IMR-90 (cell line): ENCODE measurements around the gene HDAC9. TPM values are rescaled to one million over a fixed set of nuclear protein-coding genes. Genes with fewer than 3 reads are reported as not detected.

ENCODE experiments used
- ATAC-seq: fragments of 200-7000 bp; cut with Tn5 transposase; 2 replicates; pipeline ENCODE4 v1.9.1; 2020; ENCODE audit warnings: low read depth, mild to moderate bottlenecking, moderate library complexity
- BruUV-seq: library from RNA; stranded (reverse); fragments of 400-500 nt; replicated peaks from 2 replicates; lab custom pipeline; 2021; lab: Mats Ljungman, UMichigan
- CTCF ChIA-PET: fragments of 300-600 bp; formaldehyde crosslinking; extraction: SDS; loops from one replicate; lab custom pipeline; 2021; ENCODE audit warnings: antibody characterized with exemption; lab: Yijun Ruan, JAX
- POLR2A ChIA-PET: fragments of 300-600 bp; sonication (Branson Sonifier 250); formaldehyde crosslinking; loops from one replicate; lab custom pipeline; 2022; ENCODE audit warnings: antibody characterized with exemption; ENCODE audit not compliant: unreplicated experiment; lab: Charles Lee
- DNase-seq: peaks from one replicate; pipeline ENCODE4 v3.0.0; 2013
- H2AFZ ChIP-seq: replicated peaks from 2 replicates; pipeline ENCODE3; 2013; ENCODE audit warnings: low read length, mild to moderate bottlenecking; ENCODE audit not compliant: poor library complexity
- H2AK5ac ChIP-seq: 2 replicates; pipeline ENCODE4 v1.6.1; 2013; ENCODE audit warnings: low read depth, low read length, inconsistent platforms
- H2AK9ac ChIP-seq: replicated peaks from 2 replicates; pipeline ENCODE3; 2013; ENCODE audit warnings: mild to moderate bottlenecking, low read depth, low read length, moderate library complexity; ENCODE audit not compliant: poor library complexity
- H2BK120ac ChIP-seq: 2 replicates; pipeline ENCODE4 v1.6.1; 2013; ENCODE audit warnings: low read depth, low read length, inconsistent platforms
- H2BK15ac ChIP-seq: 3 replicates; pipeline ENCODE4 v1.6.1; 2013; ENCODE audit warnings: low read depth, low read length, inconsistent platforms
- H2BK20ac ChIP-seq: 2 replicates; pipeline ENCODE4 v1.6.1; 2013; ENCODE audit warnings: low read depth, mild to moderate bottlenecking, inconsistent platforms, low read length, moderate library complexity
- H2BK5ac ChIP-seq: 2 replicates; pipeline ENCODE4 v1.6.1; 2013; ENCODE audit warnings: mild to moderate bottlenecking, low read depth, low read length, inconsistent platforms; ENCODE audit not compliant: poor library complexity, severe bottlenecking
- H3K14ac ChIP-seq: replicated peaks from 2 replicates; pipeline ENCODE4 v1.6.1; 2013; ENCODE audit warnings: low read depth, low read length, inconsistent platforms
- H3K18ac ChIP-seq: 2 replicates; pipeline ENCODE4 v1.6.1; 2013; ENCODE audit warnings: low read depth, low read length, control low read depth
- H3K23ac ChIP-seq: 2 replicates; pipeline ENCODE4 v1.6.1; 2013; ENCODE audit warnings: low read depth, low read length, inconsistent platforms
- H3K27ac ChIP-seq: 2 replicates; pipeline ENCODE4 v1.5.1; 2013; ENCODE audit warnings: mild to moderate bottlenecking, control low read depth, low read length; ENCODE audit not compliant: insufficient read depth
- H3K27me3 ChIP-seq: 2 replicates; pipeline ENCODE4 v1.6.1; 2013; ENCODE audit warnings: low read length; ENCODE audit not compliant: control insufficient read depth, insufficient read depth
- H3K36me3 ChIP-seq: 2 replicates; pipeline ENCODE4 v1.6.1; 2013; ENCODE audit warnings: low read length, mixed read lengths; ENCODE audit not compliant: control insufficient read depth, insufficient read depth
- H3K4ac ChIP-seq: 2 replicates; pipeline ENCODE4 v1.6.1; 2013; ENCODE audit warnings: low read depth, low read length, inconsistent platforms
- H3K4me1 ChIP-seq: 2 replicates; pipeline ENCODE4 v1.6.1; 2013; ENCODE audit warnings: low read length, mixed read lengths; ENCODE audit not compliant: control insufficient read depth, insufficient read depth
- H3K4me2 ChIP-seq: 2 replicates; pipeline ENCODE4 v1.6.1; 2013; ENCODE audit warnings: low read depth, mild to moderate bottlenecking, control low read depth, low read length, moderate library complexity
- H3K4me3 ChIP-seq: 2 replicates; pipeline ENCODE4 v1.5.1; 2013; ENCODE audit warnings: low read depth, mild to moderate bottlenecking, control low read depth, low read length, moderate library complexity; ENCODE audit not compliant: insufficient read depth
- H3K56ac ChIP-seq: 2 replicates; pipeline ENCODE4 v1.6.1; 2013; ENCODE audit warnings: low read length, inconsistent platforms; ENCODE audit not compliant: insufficient read depth; ENCODE audit errors: extremely low read depth
- H3K79me1 ChIP-seq, 2 experiments: 2 replicates each; pipeline ENCODE4 v1.6.1; 2013; ENCODE audit warnings: low read length in 2 of 2, inconsistent platforms in 1 of 2, low read depth in 1 of 2
- H3K9ac ChIP-seq: 2 replicates; pipeline ENCODE4 v1.6.1; 2013; ENCODE audit warnings: low read depth, low read length, control low read depth
- H3K9me1 ChIP-seq: 2 replicates; pipeline ENCODE4 v1.6.1; 2013; ENCODE audit warnings: low read length, inconsistent platforms; ENCODE audit not compliant: insufficient read depth
- H3K9me3 ChIP-seq: 2 replicates; pipeline ENCODE4 v1.6.1; 2013; ENCODE audit warnings: low read length; ENCODE audit not compliant: control insufficient read depth, insufficient read depth
- H4K20me1 ChIP-seq: 2 replicates; pipeline ENCODE4 v1.6.1; 2013; ENCODE audit warnings: low read length, inconsistent platforms; ENCODE audit not compliant: insufficient read depth
- H4K5ac ChIP-seq: 2 replicates; pipeline ENCODE4 v1.6.1; 2013; ENCODE audit warnings: mild to moderate bottlenecking, low read depth, low read length, control low read depth
- H4K8ac ChIP-seq, 2 experiments: 2 replicates each; pipeline ENCODE4 v1.6.1; 2013; ENCODE audit warnings: low read depth in 2 of 2, low read length in 2 of 2, control low read depth in 1 of 2, inconsistent platforms in 1 of 2
- H4K91ac ChIP-seq: 2 replicates; pipeline ENCODE4 v1.6.1; 2013; ENCODE audit warnings: low read depth, low read length, inconsistent platforms; ENCODE audit not compliant: insufficient read depth
- CEBPB ChIP-seq: IDR thresholded peaks from 2 replicates; pipeline ENCODE4 v1.6.1; 2012; ENCODE audit warnings: low read depth, low read length, improper control_type of control experiment
- CTCF ChIP-seq: conservative IDR thresholded peaks from 2 replicates; pipeline ENCODE4 v1.5.1; 2012; ENCODE audit warnings: mild to moderate bottlenecking, low read depth, low read length, improper control_type of control experiment
- FOS ChIP-seq: fragments of 150-350 bp; IDR thresholded peaks from 2 replicates; pipeline ENCODE4 v1.6.1; 2016; ENCODE audit warnings: low read depth, low read length
- MAFK ChIP-seq: IDR thresholded peaks from 2 replicates; pipeline ENCODE4 v1.6.1; 2012; ENCODE audit warnings: low read depth, low read length, improper control_type of control experiment
- POLR2A ChIP-seq: IDR thresholded peaks from 2 replicates; pipeline ENCODE4 v1.6.1; 2012; ENCODE audit warnings: mild to moderate bottlenecking, low read depth, low read length
- RCOR1 ChIP-seq: IDR thresholded peaks from 2 replicates; pipeline ENCODE4 v1.6.1; 2012; ENCODE audit warnings: mild to moderate bottlenecking, low read length, improper control_type of control experiment; ENCODE audit not compliant: insufficient replicate concordance
- USF2 ChIP-seq: fragments of 150-350 bp; IDR thresholded peaks from 2 replicates; pipeline ENCODE4 v1.6.1; 2017; ENCODE audit warnings: mild to moderate bottlenecking, antibody characterized with exemption, low read length, low read depth
- WGBS, 2 experiments: methylation state at CpG; one replicate each; pipeline versions ENCODE4 v1.1.5 to v1.1.7; 2013; ENCODE audit warnings: missing lambda C conversion rate in 2 of 2; ENCODE audit not compliant: insufficient read length in 1 of 2; ENCODE audit errors: extremely low coverage in 2 of 2; 5-methylcytosine and 5-hydroxymethylcytosine counted together
- dilution Hi-C: fragments of 300-500 bp; cut with HindIII; formaldehyde crosslinking; loops from one replicate; pipeline ENCODE4 v1.14.3; 2018; ENCODE audit warnings: low sequenced_read_pairs; ENCODE audit not compliant: unreplicated experiment
- in situ Hi-C: fragments of 300-500 bp; cut with MboI; formaldehyde crosslinking; loops from 3 replicates; pipeline ENCODE4 v1.14.3; 2019; ENCODE audit warnings: low sequenced_read_pairs, inconsistent platforms, mixed read lengths
- intact Hi-C: fragments of 100-400 bp; cut with micrococcal nuclease; formaldehyde crosslinking; loops from 2 replicates; pipeline ENCODE4 v1.10.0; 2022
- polyA plus RNA-seq, 3 experiments: library from polyadenylated mRNA; depleted of rRNA; stranded (reverse); fragments of >200 nt; gene quantifications; 2 replicates each; pipeline ENCODE4 v1.2.3, GENCODE V29; 2012; ENCODE audit warnings: low replicate concordance in 1 of 3
- total RNA-seq: library from RNA; depleted of rRNA; stranded (reverse); fragments of >200 nt; gene quantifications from 2 replicates; pipeline ENCODE4 v1.2.3, GENCODE V29; 2012

HDAC9 gene
- total and polyA plus RNA-seq, 2 of the 4 experiments (the other 2 are of a cell fraction), result 4.3 to 24.7 TPM

GRCh38 chr7:18648849-18649758 lies 153.6 kb downstream of the HDAC9 start:
- Histone ChIP-seq H3K4ac (0 out of 2 replicates have a peak overlapping the region, but pooled peaks have one; percentile 32), H3K23ac (no peak overlapping the region), H2AFZ (peak overlapping the region; percentile 64), H3K36me3 (no peaks in the 10 kb centered on the region), H2AK5ac (no peak overlapping the region), H2AK9ac (no peak overlapping the region), H3K4me3 (no peak overlapping the region), H3K56ac (no peak overlapping the region), H3K9me3 (no peaks in the 10 kb centered on the region), H2BK5ac (no peak overlapping the region), H4K91ac (0 out of 2 replicates have a peak overlapping the region, but pooled peaks have one; percentile 43), H3K18ac (no peak overlapping the region; the same call in 1 of the 2 replicates), H3K79me1 (no peaks in the 10 kb centered on the region), H4K5ac (no peak overlapping the region), H4K20me1 (no peaks in the 10 kb centered on the region), H3K4me2 (no peak overlapping the region; the same call in 1 of the 2 replicates), H4K8ac (no peak overlapping the region), H2BK20ac (no peak overlapping the region), H3K27ac (no peak overlapping the region), H3K14ac (no peak overlapping the region), H2BK15ac (no peak overlapping the region), H3K4me1 (peaks cover 2% of the 10 kb centered on the region), H3K9me1 (0 out of 2 replicates have a peak, but pooled peaks cover 3% of the 10 kb centered on the region), H3K27me3 (no peaks in the 10 kb centered on the region), H2BK120ac (no peak overlapping the region), H3K9ac (no peak overlapping the region)
- ChIA-PET CTCF (no interaction called here), POLR2A (no interaction called here)
- intact Hi-C loops, result no loop called here
- in situ Hi-C loops, result no loop called here
- ATAC-seq (peak; percentile 69), DNase-seq (peak; percentile 2)
- TF ChIP-seq POLR2A, result no peak
- no peak for TF ChIP-seq CTCF
- no peak for TF ChIP-seq USF2
- 0 out of 2 replicates have a peak, but pooled peaks have one; percentile 14 for TF ChIP-seq MAFK
- TF ChIP-seq CEBPB, result no peak
- TF ChIP-seq RCOR1, result no peak
- TF ChIP-seq FOS, result no peak
- BruUV-seq, result no TSS peak
- dilution Hi-C loops, result no loop called here
- WGBS, 2 experiments, result 100% methylated on average over 4 of the region's 9 CpGs; no CpG with 5 or more reads in 1 of the 2 experiments
